Mucosa of descending colon (tissue), 3 donors: ENCODE measurements around the gene FAHD1. TPM values are rescaled to one million over a fixed set of nuclear protein-coding genes. Genes with fewer than 3 reads are reported as not detected.
"Not testable (repeated sequence)": the region's sequence is repeated elsewhere in the genome, so short reads cannot be mapped to it uniquely, and the experiment has no call there.

ENCODE experiments used
- ATAC-seq: fragments of 200-7000 bp; cut with Tn5 transposase; one replicate; pipeline ENCODE4 v1.9.1; 2020; ENCODE audit warnings: mild to moderate bottlenecking, moderate library complexity
- DNase-seq, 3 donors: peaks; one replicate each; pipeline ENCODE4 v3.0.0-alpha.2; 2020
- H3K36me3 ChIP-seq: fragments of 200-600 bp; one replicate; pipeline ENCODE4 v1.8.0; 2021; ENCODE audit warnings: low read depth, mild to moderate bottlenecking
- H3K4me1 ChIP-seq: fragments of 200-600 bp; one replicate; pipeline ENCODE4 v1.8.0; 2021; ENCODE audit warnings: low read depth, mild to moderate bottlenecking
- H3K4me3 ChIP-seq: fragments of 200-600 bp; one replicate; pipeline ENCODE4 v1.8.0; 2021; ENCODE audit warnings: mild to moderate bottlenecking
- H3K9me3 ChIP-seq: fragments of 200-600 bp; one replicate; pipeline ENCODE4 v1.8.0; 2021; ENCODE audit warnings: mild to moderate bottlenecking
- intact Hi-C, 2 donors: fragments of 100-400 bp; cut with DNase I in 1 of 2; cut with micrococcal nuclease in 1 of 2; formaldehyde crosslinking; loops; one replicate each; pipeline versions ENCODE4 v1.11.0 to v1.11.1; 2022; cut with DNase I, micrococcal nuclease
- total RNA-seq, 3 donors: library from RNA; stranded (reverse); fragmentation: NEBNext Ultra II Directional in 2 of 3; extraction: Animal tissue kit (Norgen Biotek cat#: 25700) in 2 of 3; gene quantifications; one replicate each; pipeline versions ENCODE4 v1.2.1 to v1.2.4, GENCODE V29; 2021 to 2023
- TF ChIP-seq, protein P1 (sequence below): fragments of 200-600 bp; IDR thresholded peaks from one replicate; pipeline ENCODE4 v1.8.0; 2022; ENCODE audit warnings: antibody characterized with exemption, mild to moderate bottlenecking
- donor health status: DM: no; HTN: no; CAD: no; lungs with moderate emphysema.
- donor health status: DM: no; HTN: no; CAD: no.
- donor health status: DM: no; HTN: yes; CAD: no.

FAHD1 gene
- total RNA-seq, 3 donors from 2014 or later, result 31.4 to 59.6 (median 54.6) TPM

DNA sequence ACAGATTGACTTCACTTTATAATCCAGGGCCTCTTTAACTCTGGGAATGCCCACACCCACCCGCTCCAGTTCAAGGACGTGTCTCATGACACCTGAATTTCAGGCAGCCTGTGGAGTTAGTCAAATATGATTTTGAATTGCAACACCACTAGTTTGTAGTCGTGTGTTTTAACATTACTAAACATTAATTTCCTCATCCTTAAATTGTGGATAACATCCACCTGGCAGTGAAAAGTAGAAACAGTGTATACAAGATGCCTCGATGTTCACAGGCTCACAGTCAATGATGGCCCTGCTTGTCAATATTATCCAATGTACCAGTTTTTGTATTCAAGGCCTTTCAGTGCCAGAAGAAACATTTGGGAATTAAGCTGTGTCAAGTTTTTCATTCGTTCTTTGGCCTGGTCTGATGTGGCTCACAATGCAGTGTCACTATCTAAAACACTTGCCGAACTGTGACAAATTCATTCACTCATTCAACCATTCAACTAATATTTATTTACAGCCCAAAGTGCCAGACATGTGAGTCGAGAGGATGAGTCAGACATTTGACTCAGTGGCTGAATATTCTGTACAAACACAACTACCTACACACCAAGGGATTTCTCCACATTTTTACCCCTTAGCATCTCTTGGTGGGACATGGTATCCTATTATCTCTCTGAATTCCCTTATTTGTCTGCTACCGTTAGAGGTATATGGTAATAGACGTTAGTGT lies 43.5 kb downstream of the FAHD1 start:
- no peak for DNase-seq
- Histone ChIP-seq H3K9me3 (no peaks in the 10 kb centered on the region), H3K4me1 (peaks cover 4% of the 10 kb centered on the region), H3K36me3 (no peaks in the 10 kb centered on the region), H3K4me3 (no peak overlapping the region)
- ATAC-seq, result no peak
- intact Hi-C loops, result no loop called here
- TF ChIP-seq, protein P1, sequence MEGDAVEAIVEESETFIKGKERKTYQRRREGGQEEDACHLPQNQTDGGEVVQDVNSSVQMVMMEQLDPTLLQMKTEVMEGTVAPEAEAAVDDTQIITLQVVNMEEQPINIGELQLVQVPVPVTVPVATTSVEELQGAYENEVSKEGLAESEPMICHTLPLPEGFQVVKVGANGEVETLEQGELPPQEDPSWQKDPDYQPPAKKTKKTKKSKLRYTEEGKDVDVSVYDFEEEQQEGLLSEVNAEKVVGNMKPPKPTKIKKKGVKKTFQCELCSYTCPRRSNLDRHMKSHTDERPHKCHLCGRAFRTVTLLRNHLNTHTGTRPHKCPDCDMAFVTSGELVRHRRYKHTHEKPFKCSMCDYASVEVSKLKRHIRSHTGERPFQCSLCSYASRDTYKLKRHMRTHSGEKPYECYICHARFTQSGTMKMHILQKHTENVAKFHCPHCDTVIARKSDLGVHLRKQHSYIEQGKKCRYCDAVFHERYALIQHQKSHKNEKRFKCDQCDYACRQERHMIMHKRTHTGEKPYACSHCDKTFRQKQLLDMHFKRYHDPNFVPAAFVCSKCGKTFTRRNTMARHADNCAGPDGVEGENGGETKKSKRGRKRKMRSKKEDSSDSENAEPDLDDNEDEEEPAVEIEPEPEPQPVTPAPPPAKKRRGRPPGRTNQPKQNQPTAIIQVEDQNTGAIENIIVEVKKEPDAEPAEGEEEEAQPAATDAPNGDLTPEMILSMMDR, result no peak

DNA sequence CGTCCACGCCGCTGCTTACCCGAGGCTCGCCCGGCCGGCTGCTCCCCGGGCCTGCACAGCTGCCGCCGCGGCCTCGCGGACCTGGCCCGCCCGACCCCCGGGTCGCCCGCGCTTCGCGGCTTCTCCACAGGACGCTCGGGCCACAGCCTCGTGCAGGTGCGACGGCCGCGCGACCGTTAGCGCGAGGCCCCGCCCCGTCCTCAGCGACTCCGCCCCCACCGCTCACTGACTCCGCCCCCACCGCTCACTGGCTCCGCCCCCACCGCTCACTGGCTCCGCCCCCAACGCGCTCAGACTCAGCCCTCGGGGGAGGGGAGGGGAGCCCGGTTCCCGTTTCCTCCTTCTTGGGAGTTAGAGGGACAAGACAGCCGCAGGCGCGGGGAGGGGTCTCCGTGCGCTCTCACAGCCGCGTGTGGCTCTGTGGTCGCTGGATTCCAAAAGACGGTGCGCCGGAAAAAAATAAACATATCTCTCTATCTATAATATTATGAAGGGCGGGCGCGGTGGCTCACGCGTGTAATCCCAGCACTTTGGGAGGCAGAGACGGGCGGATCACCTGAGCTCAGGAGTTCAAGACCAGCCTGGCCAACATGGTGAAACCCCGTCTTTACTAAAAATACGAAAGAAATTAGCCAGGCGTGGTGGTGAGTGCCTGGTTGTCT lies 45.1 kb downstream of the FAHD1 start, which contains the start of gene MEIOB:
MEIOB (minus strand) TSS at position 191 of the 662 bp plus-strand sequence. CDS start 3,989 bp downstream, outside the sequence.
- H3K9me3 ChIP-seq, result no peaks in the 10 kb centered on the region
- H3K36me3 ChIP-seq, result no peaks in the 10 kb centered on the region
- TF ChIP-seq, protein P1, result no peak
- no peak within 1 kb of the TSS for H3K4me3 ChIP-seq
- intact Hi-C loops, result no loop called here
- H3K4me1 ChIP-seq, result peaks cover 6% of the 10 kb centered on the region
- peak in 2 of 3 donors; percentile 54 to 61 for DNase-seq
- peak; percentile 90 for ATAC-seq

DNA sequence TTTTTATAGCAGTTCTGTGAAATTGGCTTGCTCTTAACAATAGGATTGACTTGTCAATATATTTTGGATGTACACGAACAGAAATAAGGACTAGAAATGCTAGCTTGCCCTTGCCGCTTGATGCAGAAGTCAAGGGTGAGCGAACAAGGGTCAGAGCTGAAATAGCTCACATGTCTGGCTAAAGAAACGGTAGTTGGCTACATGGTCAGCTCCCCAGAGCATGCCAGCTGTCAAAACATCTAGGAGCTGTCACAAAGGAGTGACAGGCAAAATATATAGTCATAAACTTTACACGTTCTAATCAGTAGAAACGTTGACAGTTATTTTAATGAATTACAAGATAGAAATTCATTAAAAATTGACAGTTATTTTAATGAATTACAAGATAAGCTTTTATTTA lies 47.8 kb downstream of the FAHD1 start:
- ATAC-seq, result no peak
- no peak for DNase-seq
- H3K4me1 ChIP-seq, result peaks cover 6% of the 10 kb centered on the region
- TF ChIP-seq, protein P1, result no peak
- no peaks in the 10 kb centered on the region for H3K9me3 ChIP-seq
- no peaks in the 10 kb centered on the region for H3K36me3 ChIP-seq
- intact Hi-C loops, result no loop called here
- H3K4me3 ChIP-seq, result no peak overlapping the region

DNA sequence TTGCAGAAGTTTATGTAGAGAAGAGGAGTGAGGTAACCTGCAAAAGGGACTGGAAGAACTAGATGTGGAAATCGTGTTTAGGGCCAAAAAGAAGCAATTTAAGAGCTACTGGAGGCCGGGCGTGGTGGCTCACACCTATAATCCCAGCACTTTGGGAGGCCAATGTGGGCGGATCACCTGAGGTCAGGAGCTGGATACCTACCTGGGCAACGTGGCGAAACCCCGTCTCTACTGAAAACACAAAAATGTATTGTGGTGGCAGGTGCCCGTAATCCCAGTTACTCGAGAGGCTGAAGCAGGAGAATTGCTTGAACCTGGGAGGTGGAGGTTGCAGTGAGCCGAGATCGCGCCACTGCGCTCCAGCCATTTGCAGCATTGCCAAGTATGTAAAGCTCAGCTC lies 49.1 kb downstream of the FAHD1 start:
- H3K36me3 ChIP-seq, H3K9me3 ChIP-seq, intact Hi-C loops, ATAC-seq, H3K4me3 ChIP-seq, H3K4me1 ChIP-seq, DNase-seq: not testable (repeated sequence)

DNA sequence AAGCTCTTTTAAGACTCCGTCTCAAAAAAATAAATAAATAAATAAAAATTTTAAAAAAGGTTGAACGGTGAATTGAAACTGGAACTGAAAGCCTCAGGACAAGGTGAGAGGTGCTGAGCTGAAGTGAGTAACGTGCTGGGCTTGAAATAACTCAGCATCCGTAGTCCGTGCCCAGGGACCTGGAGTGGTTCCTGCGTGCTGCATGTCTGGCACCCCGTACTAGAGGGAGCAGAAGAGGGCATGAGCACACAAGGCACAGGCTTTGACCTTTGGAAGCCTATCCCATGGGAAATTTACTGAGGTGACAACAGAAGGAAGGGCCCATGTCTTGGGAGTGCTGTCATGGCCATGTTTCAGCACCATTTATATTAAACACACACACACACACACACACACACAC lies 49.5 kb downstream of the FAHD1 start:
- Histone ChIP-seq H3K4me1 (peaks cover 6% of the 10 kb centered on the region), H3K9me3 (no peaks in the 10 kb centered on the region), H3K36me3 (no peaks in the 10 kb centered on the region), H3K4me3 (no peak overlapping the region)
- ATAC-seq, result peak; percentile 42
- TF ChIP-seq, protein P1, result no peak
- intact Hi-C loops, result no loop called here
- DNase-seq, result no peak

DNA sequence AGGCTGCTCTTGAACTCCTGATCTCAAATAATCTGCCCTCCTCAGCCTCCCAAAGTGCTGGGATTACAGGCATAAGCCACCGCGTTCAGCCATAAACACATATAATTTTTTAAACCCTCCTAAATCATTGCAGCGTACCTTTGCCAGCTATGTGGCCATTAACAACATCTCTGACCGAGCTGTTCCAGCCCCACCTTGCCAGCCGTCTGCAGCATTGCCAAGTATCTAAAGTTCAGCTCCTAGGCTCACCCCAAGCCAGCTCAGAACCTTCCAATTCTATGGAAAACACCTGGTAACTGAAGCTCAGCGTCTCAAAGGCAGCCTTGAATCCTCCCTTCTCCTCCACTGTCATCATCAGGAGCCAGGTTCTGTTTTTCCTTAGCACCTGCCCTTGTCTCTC lies 50.1 kb downstream of the FAHD1 start:
- Histone ChIP-seq H3K4me3 (no peak overlapping the region), H3K9me3 (no peaks in the 10 kb centered on the region), H3K4me1 (peaks cover 6% of the 10 kb centered on the region), H3K36me3 (no peaks in the 10 kb centered on the region)
- ATAC-seq, result peak; percentile 87
- intact Hi-C loops, result no loop called here
- DNase-seq, result peak in 2 of 3 donors; percentile 62 to 63
- TF ChIP-seq, protein P1, result no peak
